ENCODE results near the gene ETDC. TPM values are rescaled to one million over a fixed set of nuclear protein-coding genes. Genes with fewer than 3 reads are reported as not detected.

The ETDC gene
- total and polyA plus RNA-seq, 12 donors, result not detected

GRCh38 chrX:135275973-135276372 is 33.3 kb upstream of the ETDC start:
- TF ChIP-seq POLR2A (IDR thresholded peaks at IDR 0.05) (no peak), CTCF (IDR thresholded peaks at IDR 0.05) (no peak)
- Histone ChIP-seq H3K4me1 (replicated peaks in 1 of 2) (no peaks in the 10 kb centered on the region), H3K36me3 (replicated peaks in 1 of 2) (no peaks in the 10 kb centered on the region), H3K27ac (no peak overlapping the region), H3K9me3 (replicated peaks in 1 of 3) (no peaks in the 10 kb centered on the region), H3K4me3 (no peak overlapping the region), H3K27me3 (no peaks in the 10 kb centered on the region)
- no peak for DNase-seq
- intact Hi-C loops (cut with DNase I), result no loop called here

GRCh38 chrX:135287266-135287823 is 21.9 kb upstream of the ETDC start:
- Histone ChIP-seq H3K36me3 (replicated peaks in 1 of 2) (no peaks in the 10 kb centered on the region), H3K4me1 (replicated peaks in 1 of 2) (no peaks in the 10 kb centered on the region), H3K9me3 (replicated peaks in 1 of 3) (peaks cover 0 to 21% (median 0%) of the 10 kb centered on the region in 3 donors), H3K27ac (no peak overlapping the region), H3K4me3 (peak overlapping the region in 1 of 4 donors; percentile 11), H3K27me3 (no peaks in the 10 kb centered on the region)
- intact Hi-C loops (cut with DNase I), result no loop called here
- TF ChIP-seq CTCF (IDR thresholded peaks at IDR 0.05) (no peak), POLR2A (IDR thresholded peaks at IDR 0.05) (no peak)
- DNase-seq, result no peak
- 84 to 100% (median 94%) methylated on average over 2 of the region's 2 CpGs for WGBS, 4 donors

- no peaks in the 10 kb centered on the region for H3K9me3 ChIP-seq (replicated peaks in 1 of 3)
- DNase-seq, result peak in 6 of 7 donors; percentile 13 to 59 (median 28)
- 31 to 44% (median 33%) methylated on average over 16 to 26 of the region's 26 CpGs for WGBS, 4 donors
- H3K27ac ChIP-seq, result no peak overlapping the region
- no peaks in the 10 kb centered on the region for H3K36me3 ChIP-seq (replicated peaks in 1 of 2)
- H3K4me3 ChIP-seq, result no peak overlapping the region
- TF ChIP-seq CTCF (IDR thresholded peaks at IDR 0.05) (peak in 1 of 6 experiments; percentile 17), POLR2A (IDR thresholded peaks at IDR 0.05) (no peak)
- intact Hi-C loops (cut with DNase I), result no loop called here
- no peaks in the 10 kb centered on the region for H3K27me3 ChIP-seq
- no peaks in the 10 kb centered on the region for H3K4me1 ChIP-seq (replicated peaks in 1 of 2)
Measured at GRCh38 chrX:135295238-135295943, 13.9 kb upstream of the ETDC start.

- intact Hi-C loops (cut with DNase I), result no loop called here
- WGBS, 4 donors, result 10 to 42% (median 29%) methylated on average over 2 to 10 of the region's 10 CpGs
- Histone ChIP-seq H3K36me3 (replicated peaks in 1 of 2) (no peaks in the 10 kb centered on the region), H3K27ac (no peak overlapping the region), H3K27me3 (no peaks in the 10 kb centered on the region), H3K9me3 (replicated peaks in 1 of 3) (no peaks in the 10 kb centered on the region), H3K4me1 (replicated peaks in 1 of 2) (no peaks in the 10 kb centered on the region), H3K4me3 (no peak overlapping the region)
- no peak for DNase-seq
- TF ChIP-seq CTCF (IDR thresholded peaks at IDR 0.05), result no peak
- TF ChIP-seq POLR2A (IDR thresholded peaks at IDR 0.05), result no peak
Measured at GRCh38 chrX:135295944-135296305, 13.4 kb upstream of the ETDC start.

Measured in adrenal gland (tissue), 12 donors.